K562 (cell line): Measurements from ENCODE around the gene FHIT. TPM values are rescaled to one million over a fixed set of nuclear protein-coding genes. Genes with fewer than 3 reads are reported as not detected.

Source experiments
- ATAC-seq: fragments of 200-7000 bp; cut with Tn5 transposase; 3 replicates; pipeline ENCODE4 v1.9.1; 2020; ENCODE audit warnings: moderate library complexity
- BruUV-seq: library from RNA; stranded (reverse); fragments of 400-500 nt; replicated peaks from 2 replicates; lab custom pipeline; 2021; lab: Mats Ljungman, UMichigan
- CTCF ChIA-PET: fragments of 300-600 bp; formaldehyde crosslinking; extraction: SDS; loops from one replicate; lab custom pipeline; 2021; ENCODE audit warnings: low intra/inter-chr PET ratio; lab: Yijun Ruan, JAX
- POLR2A ChIA-PET: fragments of 300-600, 350-650 bp; sonication (Branson Sonifier 250); formaldehyde crosslinking; extraction: SDS; loops from one replicate; lab custom pipeline; 2021; ENCODE audit warnings: antibody characterized with exemption, inconsistent platforms; lab: Yijun Ruan, JAX
- DNase-seq, 4 experiments: peaks; one replicate each; pipeline versions ENCODE4 v3.0.0 to v3.0.0-alpha.2; 2011 to 2018; ENCODE audit warnings: low spot score in 3 of 4, mixed read lengths in 3 of 4; ENCODE audit errors: extremely low read depth in 1 of 4
- FAIRE-seq: peaks from 2 replicates; lab custom pipeline; 2011; peaks lifted over from hg19 to GRCh38; lab: Jason Lieb, UNC
- H2AFZ ChIP-seq: 2 replicates; pipeline ENCODE4 v1.6.0; 2011; ENCODE audit warnings: low read depth, low read length, control low read depth, inconsistent platforms
- H3K27ac ChIP-seq: fragments of 200-600 bp; 3 replicates; pipeline ENCODE4 v1.8.0; 2011; ENCODE audit warnings: low read depth, mild to moderate bottlenecking, control low read depth, inconsistent platforms, low read length, moderate library complexity, mixed read lengths; ENCODE audit errors: extremely low read depth
- H3K27me3 ChIP-seq, 2 experiments: fragments of 300-600 bp in 1 of 2; 2 replicates in 1 of 2; 3 replicates in 1 of 2; pipeline versions ENCODE4 v1.6.0 to v1.8.0; 2011; ENCODE audit warnings: inconsistent platforms in 2 of 2, low read length in 2 of 2, mild to moderate bottlenecking in 1 of 2, mixed read lengths in 1 of 2, moderate library complexity in 1 of 2; ENCODE audit not compliant: control insufficient read depth in 2 of 2, insufficient read depth in 2 of 2
- H3K36me3 ChIP-seq: fragments of 300-600 bp; 3 replicates; pipeline ENCODE4 v1.8.0; 2011; ENCODE audit warnings: mild to moderate bottlenecking, low read length, inconsistent platforms; ENCODE audit not compliant: control insufficient read depth, insufficient read depth
- H3K4me1 ChIP-seq, 2 experiments: fragments of 200-600 bp in 1 of 2; replicated peaks in 1 of 2; 2 replicates in 1 of 2; 3 replicates in 1 of 2; pipeline versions ENCODE4 v1.5.1 to v1.8.0; 2011; ENCODE audit warnings: inconsistent platforms in 2 of 2, low read length in 2 of 2, mild to moderate bottlenecking in 1 of 2, mixed read lengths in 1 of 2, moderate library complexity in 1 of 2; ENCODE audit not compliant: control insufficient read depth in 2 of 2, insufficient read depth in 2 of 2
- H3K4me2 ChIP-seq: 2 replicates; pipeline ENCODE4 v1.6.1; 2011; ENCODE audit warnings: low read length, control low read depth, inconsistent platforms, mixed read lengths; ENCODE audit not compliant: insufficient read depth
- H3K4me3 ChIP-seq: fragments of 200-600 bp; sonication (generic), shearing (Covaris generic); 2 replicates; pipeline ENCODE4 v1.5.1; 2016; ENCODE audit warnings: control low read depth, inconsistent platforms
- H3K79me2 ChIP-seq: fragments of 200-600 bp; 3 replicates; pipeline ENCODE4 v1.8.0; 2011; ENCODE audit warnings: low read length, inconsistent platforms; ENCODE audit not compliant: control insufficient read depth, insufficient read depth
- H3K9ac ChIP-seq, 2 experiments: 2 replicates each; pipeline versions ENCODE4 v1.6.0 to v1.6.1; 2011; ENCODE audit warnings: low read depth in 2 of 2, low read length in 2 of 2, control low read depth in 1 of 2, inconsistent platforms in 1 of 2, mild to moderate bottlenecking in 1 of 2, mixed read lengths in 1 of 2; ENCODE audit not compliant: insufficient read depth in 1 of 2
- H3K9me1 ChIP-seq: one replicate; pipeline ENCODE4 v1.6.0; 2011; ENCODE audit warnings: inconsistent platforms, mild to moderate bottlenecking, low read length, moderate library complexity; ENCODE audit not compliant: control insufficient read depth, insufficient read depth
- H3K9me3 ChIP-seq: replicated peaks from 2 replicates; pipeline ENCODE4 v1.5.1; 2011; ENCODE audit warnings: low read depth, low read length, inconsistent platforms; ENCODE audit not compliant: control insufficient read depth, insufficient read depth
- H4K20me1 ChIP-seq: replicated peaks from 2 replicates; pipeline ENCODE4 v1.6.1; 2011; ENCODE audit warnings: low read length, inconsistent platforms, mixed read lengths; ENCODE audit not compliant: control insufficient read depth, insufficient read depth
- ARHGAP35 ChIP-seq: fragments of 450-650 bp; IDR thresholded peaks from 2 replicates; pipeline ENCODE4 v1.6.1; 2018; ENCODE audit not compliant: partially characterized antibody
- CCNT2 ChIP-seq: IDR thresholded peaks from 2 replicates; pipeline ENCODE4 v1.6.1; 2011; ENCODE audit warnings: borderline replicate concordance, low read depth, mild to moderate bottlenecking, moderate library complexity, mixed read lengths, low read length; ENCODE audit not compliant: insufficient read length; ENCODE audit errors: extremely low read depth
- ETS1 ChIP-seq: conservative IDR thresholded peaks from 2 replicates; pipeline ENCODE4 v1.6.1; 2011; ENCODE audit warnings: low read depth, mild to moderate bottlenecking, low read length; ENCODE audit not compliant: control insufficient read depth
- EZH2 ChIP-seq: IDR thresholded peaks from 2 replicates; pipeline ENCODE4 v1.6.1; 2012; ENCODE audit warnings: low read depth, mild to moderate bottlenecking, inconsistent platforms, low read length, borderline replicate concordance
- OTX1 ChIP-seq: fragments of 450-650 bp; formaldehyde crosslinking; IDR thresholded peaks from 2 replicates; pipeline ENCODE4 v1.4.0; 2022; ENCODE audit warnings: mild to moderate bottlenecking
- PURB ChIP-seq: sonication (generic); formaldehyde crosslinking; IDR thresholded peaks from 2 replicates; pipeline ENCODE4 v1.9.0; 2021; ENCODE audit warnings: low read depth, mild to moderate bottlenecking, missing genetic modification reagents
- ZNF224 ChIP-seq: sonication (generic); formaldehyde crosslinking; IDR thresholded peaks from 2 replicates; pipeline ENCODE4 v1.8.0; 2022; ENCODE audit warnings: mild to moderate bottlenecking, missing genetic modification reagents
- ZNF232 ChIP-seq: sonication (generic); formaldehyde crosslinking; IDR thresholded peaks from 2 replicates; pipeline ENCODE4 v1.8.0; 2022; ENCODE audit warnings: mild to moderate bottlenecking, missing genetic modification reagents
- ZNF311 ChIP-seq: fragments of 250-450 bp; sonication (Bioruptor Pico); IDR thresholded peaks from 2 replicates; pipeline ENCODE4 v1.4.0; 2020; ENCODE audit warnings: mild to moderate bottlenecking, moderate library complexity
- ZNF586 ChIP-seq: fragments of 450-650 bp; formaldehyde crosslinking; conservative IDR thresholded peaks from 2 replicates; pipeline ENCODE4 v1.4.0; 2020; ENCODE audit warnings: mild to moderate bottlenecking, moderate library complexity
- WGBS: fragments of 100-300 bp; shearing (Covaris generic); methylation state at CpG from one replicate; pipeline ENCODE4 v1.1.6; 2016; ENCODE audit warnings: low coverage, mixed read lengths; ENCODE audit not compliant: insufficient coverage; ENCODE audit errors: missing lambda C conversion rate; 5-methylcytosine and 5-hydroxymethylcytosine counted together
- in situ Hi-C: fragments of 300-500 bp; cut with MboI; formaldehyde crosslinking; loops from 4 replicates; pipeline ENCODE4 v1.15.0; 2018; ENCODE audit warnings: inconsistent platforms, mixed read lengths
- intact Hi-C: fragments of 100-400 bp; cut with micrococcal nuclease; formaldehyde crosslinking; loops from 2 replicates; pipeline ENCODE4 v1.14.2; 2022
- polyA plus RNA-seq, 8 experiments: library from polyadenylated mRNA; depleted of rRNA in 4 of 8; stranded (reverse) in 5 of 8; unstranded in 3 of 8; fragments of >200 nt; fragmentation: Nextera tagmentation in 2 of 8; fragmentation: Illumina TruSeq in 1 of 8; extraction: Ambion mirVana in 2 of 8; extraction: Trizol in 1 of 8; gene quantifications; 2 replicates each; pipeline versions ENCODE4 v1.2.1 to v1.2.3, GENCODE V29; 2011 to 2014; ENCODE audit warnings: inconsistent platforms in 1 of 8, missing spikeins in 1 of 8
- total RNA-seq, 7 experiments: library from RNA; depleted of rRNA in 6 of 7; stranded (reverse); fragments of >200 nt in 6 of 7; fragmentation: Illumina TruSeq in 2 of 7; extraction: Trizol in 2 of 7; gene quantifications; 2 replicates each; pipeline versions ENCODE4 v1.2.1 to v1.2.3, GENCODE V29; 2011 to 2021; ENCODE audit warnings: low replicate concordance in 1 of 7

Gene FHIT
- total and polyA plus RNA-seq, 9 of the 15 experiments (the other 6 are each of a cell fraction or from before 2014, with no cell fraction given) = 1.7 to 9.1 (median 4.3) TPM

GRCh38 chr3:60028233-60028632, 1223.0 kb downstream of the FHIT start:
- no peak for TF ChIP-seq ETS1
- no peak for TF ChIP-seq ARHGAP35
- no peak for TF ChIP-seq CCNT2
- no peak for TF ChIP-seq PURB (CRISPR knock-in tag)
- Histone ChIP-seq H3K27ac (no peak overlapping the region), H3K9me3 (no peaks in the 10 kb centered on the region), H3K79me2 (no peaks in the 10 kb centered on the region), H3K4me1 (no peaks in the 10 kb centered on the region), H3K4me2 (no peak overlapping the region), H2AFZ (no peak overlapping the region), H3K9ac (no peak overlapping the region), H3K36me3 (no peaks in the 10 kb centered on the region), H3K9me1 (no peaks in the 10 kb centered on the region), H4K20me1 (no peaks in the 10 kb centered on the region), H3K4me3 (no peak overlapping the region), H3K27me3 (no peaks in the 10 kb centered on the region)
- no TSS peak for BruUV-seq
- WGBS = 40% methylated on average over 1 of the region's 2 CpGs
- intact Hi-C loops = no loop called here
- in situ Hi-C loops = no loop called here
- no peak for FAIRE-seq
- DNase-seq = no peak
- CTCF ChIA-PET = interaction anchor here (0.6 kb wide), 1 partner anchor 249 kb away, joined by 3 read pairs; no protein-coding TSS in a partner anchor
- POLR2A ChIA-PET = no interaction called here
- no peak for ATAC-seq

GRCh38 chr3:60027335-60027734, 1223.9 kb downstream of the FHIT start:
- no peak for DNase-seq
- no peak overlapping the region for H3K4me3 ChIP-seq
- CTCF ChIA-PET = no interaction called here
- no peaks in the 10 kb centered on the region for H3K9me3 ChIP-seq
- no peak for TF ChIP-seq ZNF224 (CRISPR knock-in tag)
- TF ChIP-seq ZNF311 (CRISPR knock-in tag) = no peak
- no peak for TF ChIP-seq EZH2
- no peak for TF ChIP-seq ZNF232
- TF ChIP-seq ZNF586 (CRISPR knock-in tag) = no peak
- no peak for TF ChIP-seq OTX1 (CRISPR knock-in tag)
- FAIRE-seq = no peak
- H3K9ac ChIP-seq = no peak overlapping the region
- H3K4me1 ChIP-seq = no peaks in the 10 kb centered on the region
- no peaks in the 10 kb centered on the region for H3K9me1 ChIP-seq
- no peak for ATAC-seq
- H3K4me2 ChIP-seq = no peak overlapping the region
- H2AFZ ChIP-seq = no peak overlapping the region
- no peak overlapping the region for H3K27ac ChIP-seq
- POLR2A ChIA-PET = no interaction called here
- no peaks in the 10 kb centered on the region for H3K36me3 ChIP-seq
- in situ Hi-C loops (no loop called here), intact Hi-C loops (no loop called here)
- 22% methylated on average over 1 of the region's 7 CpGs for WGBS
- H4K20me1 ChIP-seq = no peaks in the 10 kb centered on the region
- H3K27me3 ChIP-seq = no peaks in the 10 kb centered on the region
- BruUV-seq = no TSS peak
- no peaks in the 10 kb centered on the region for H3K79me2 ChIP-seq
